Epithelial cell of esophagus (primary cell): ENCODE results near the gene RBM41.

Experiments used
- DNase-seq: peaks from one replicate; pipeline ENCODE4 v3.0.0; 2010; ENCODE audit warnings: low read depth
- H3K4me3 ChIP-seq: 2 replicates; pipeline ENCODE4 v1.5.1; 2011; ENCODE audit warnings: mild to moderate bottlenecking, low read length, control low read depth
- TF ChIP-seq, protein P1 (sequence below): IDR thresholded peaks from 2 replicates; pipeline ENCODE4 v1.5.1; 2011; ENCODE audit warnings: low read depth, mild to moderate bottlenecking, low read length, control low read depth, inconsistent platforms; ENCODE audit not compliant: insufficient read depth; ENCODE audit errors: missing control alignments

Gene RBM41

DNA sequence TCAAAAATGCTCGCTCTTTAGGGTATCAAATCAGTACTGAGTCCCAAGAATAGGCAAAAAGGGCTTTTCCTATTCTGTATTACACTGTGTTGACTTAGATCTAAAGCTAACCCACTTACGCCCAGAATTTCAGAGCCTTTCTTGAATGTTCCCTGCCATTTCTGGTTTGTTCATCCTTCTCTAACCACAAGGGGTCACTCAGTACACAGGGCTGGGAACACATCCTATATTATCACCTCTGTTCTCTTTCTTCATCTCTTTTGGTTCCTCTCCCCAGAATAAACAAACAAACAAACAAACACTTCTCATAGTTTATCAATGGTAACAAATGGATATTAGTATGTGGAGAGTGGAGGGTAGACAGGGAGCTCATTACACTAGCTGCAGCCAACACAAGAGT is 93.1 kb downstream of the RBM41 start:
- TF ChIP-seq, protein P1, sequence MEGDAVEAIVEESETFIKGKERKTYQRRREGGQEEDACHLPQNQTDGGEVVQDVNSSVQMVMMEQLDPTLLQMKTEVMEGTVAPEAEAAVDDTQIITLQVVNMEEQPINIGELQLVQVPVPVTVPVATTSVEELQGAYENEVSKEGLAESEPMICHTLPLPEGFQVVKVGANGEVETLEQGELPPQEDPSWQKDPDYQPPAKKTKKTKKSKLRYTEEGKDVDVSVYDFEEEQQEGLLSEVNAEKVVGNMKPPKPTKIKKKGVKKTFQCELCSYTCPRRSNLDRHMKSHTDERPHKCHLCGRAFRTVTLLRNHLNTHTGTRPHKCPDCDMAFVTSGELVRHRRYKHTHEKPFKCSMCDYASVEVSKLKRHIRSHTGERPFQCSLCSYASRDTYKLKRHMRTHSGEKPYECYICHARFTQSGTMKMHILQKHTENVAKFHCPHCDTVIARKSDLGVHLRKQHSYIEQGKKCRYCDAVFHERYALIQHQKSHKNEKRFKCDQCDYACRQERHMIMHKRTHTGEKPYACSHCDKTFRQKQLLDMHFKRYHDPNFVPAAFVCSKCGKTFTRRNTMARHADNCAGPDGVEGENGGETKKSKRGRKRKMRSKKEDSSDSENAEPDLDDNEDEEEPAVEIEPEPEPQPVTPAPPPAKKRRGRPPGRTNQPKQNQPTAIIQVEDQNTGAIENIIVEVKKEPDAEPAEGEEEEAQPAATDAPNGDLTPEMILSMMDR = peak; percentile 71
- DNase-seq = peak; percentile 44
- H3K4me3 ChIP-seq = no peak overlapping the region

DNA sequence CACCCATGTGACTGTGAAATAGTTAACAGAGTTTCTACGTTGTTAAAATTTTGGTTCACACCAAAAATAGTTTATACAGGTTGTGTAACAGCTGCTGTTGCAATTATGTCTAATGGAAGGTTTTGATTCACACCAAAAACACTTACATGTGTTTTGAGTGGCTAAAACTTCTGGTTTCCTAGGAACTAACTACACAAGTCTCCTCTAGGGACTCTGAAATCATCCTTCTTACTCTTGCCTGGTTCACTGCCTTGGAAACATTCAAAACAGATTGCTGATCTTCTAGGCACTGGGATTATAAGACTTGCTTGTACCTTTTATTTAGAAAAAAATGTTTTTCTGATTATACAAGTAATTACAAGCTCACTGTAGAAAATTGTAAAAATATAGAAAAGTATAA is 103.7 kb downstream of the RBM41 start:
- peak; percentile 0 for DNase-seq
- TF ChIP-seq, protein P1 = no peak

More for the DNA sequence above, 103.7 kb downstream of the RBM41 start:
- H3K4me3 ChIP-seq = no peak overlapping the region
